GM19452 (cell line): Measurements from ENCODE around the gene DLX5.

ENCODE experiments used
- ATAC-seq: cut with Tn5 transposase; IDR thresholded peaks from one replicate; pipeline ENCODE4 v1.9.1; 2021; ENCODE audit not compliant: unreplicated experiment

The DLX5 gene

GRCh38 chr7:96992192-96993005 is 32.2 kb downstream of the DLX5 start:
- no peak for ATAC-seq

- ATAC-seq: no peak
These were observed 33.0 kb downstream of the DLX5 start for GRCh38 chr7:96991546-96992191.

GRCh38 chr7:96989859-96990317 is 34.7 kb downstream of the DLX5 start:
- ATAC-seq: no peak

GRCh38 chr7:96989241-96989858 is 35.3 kb downstream of the DLX5 start:
- no peak for ATAC-seq

- ATAC-seq: no peak
These were observed 36.9 kb downstream of the DLX5 start for GRCh38 chr7:96987719-96988118.

GRCh38 chr7:96986901-96987300 is 37.7 kb downstream of the DLX5 start:
- no peak for ATAC-seq

GRCh38 chr7:96985992-96986391 is 38.6 kb downstream of the DLX5 start:
- no peak for ATAC-seq

GRCh38 chr7:96982586-96982985 is 42.0 kb downstream of the DLX5 start:
- no peak for ATAC-seq

GRCh38 chr7:96979551-96980276 is 44.9 kb downstream of the DLX5 start:
- no peak for ATAC-seq

- no peak for ATAC-seq
These were observed 47.2 kb downstream of the DLX5 start for GRCh38 chr7:96977445-96977844.

- ATAC-seq: no peak
These were observed 48.5 kb downstream of the DLX5 start for GRCh38 chr7:96976106-96976505.

GRCh38 chr7:96973986-96974385 is 50.6 kb downstream of the DLX5 start:
- ATAC-seq: no peak

GRCh38 chr7:96970739-96971138 is 53.9 kb downstream of the DLX5 start:
- ATAC-seq: no peak
